GM21529 (cell line): ENCODE results near the gene THSD4.

Experiments used
- ATAC-seq: cut with Tn5 transposase; IDR thresholded peaks from one replicate; pipeline ENCODE4 v1.9.1; 2021; ENCODE audit not compliant: unreplicated experiment

THSD4 gene

GRCh38 chr15:71341811-71342550, 226.7 kb downstream of the THSD4 start:
- ATAC-seq: no peak

- no peak for ATAC-seq
Observed at GRCh38 chr15:71342658-71343057, 227.4 kb downstream of the THSD4 start.

GRCh38 chr15:71344316-71344715, 229.0 kb downstream of the THSD4 start:
- ATAC-seq: no peak

- no peak for ATAC-seq
Observed at GRCh38 chr15:71345186-71345585, 229.9 kb downstream of the THSD4 start.

GRCh38 chr15:71346464-71346863, 231.2 kb downstream of the THSD4 start:
- ATAC-seq: no peak

GRCh38 chr15:71348597-71348996, 233.3 kb downstream of the THSD4 start:
- ATAC-seq: no peak

GRCh38 chr15:71349336-71349735, 234.1 kb downstream of the THSD4 start:
- ATAC-seq: no peak

GRCh38 chr15:71349736-71350526, 234.7 kb downstream of the THSD4 start:
- ATAC-seq: no peak

GRCh38 chr15:71350622-71351378, 235.5 kb downstream of the THSD4 start:
- ATAC-seq: no peak

- no peak for ATAC-seq
Observed at GRCh38 chr15:71352125-71352524, 236.9 kb downstream of the THSD4 start.

GRCh38 chr15:71352765-71353164, 237.5 kb downstream of the THSD4 start:
- ATAC-seq: no peak

- no peak for ATAC-seq
Observed at GRCh38 chr15:71353171-71353570, 237.9 kb downstream of the THSD4 start.

GRCh38 chr15:71355268-71355667, 240.0 kb downstream of the THSD4 start:
- ATAC-seq: no peak

GRCh38 chr15:71357321-71357732, 242.1 kb downstream of the THSD4 start:
- no peak for ATAC-seq

- no peak for ATAC-seq
Observed at GRCh38 chr15:71357967-71358366, 242.7 kb downstream of the THSD4 start.

- ATAC-seq: no peak
Observed at GRCh38 chr15:71359246-71359645, 244.0 kb downstream of the THSD4 start.

- no peak for ATAC-seq
Observed at GRCh38 chr15:71362556-71362955, 247.3 kb downstream of the THSD4 start.

GRCh38 chr15:71362987-71363968, 248.0 kb downstream of the THSD4 start:
- ATAC-seq: no peak

- ATAC-seq: no peak
Observed at GRCh38 chr15:71364117-71364584, 248.9 kb downstream of the THSD4 start.

GRCh38 chr15:71366522-71366921, 251.3 kb downstream of the THSD4 start:
- no peak for ATAC-seq
